ENCODE results near the gene IL18R1. TPM values are rescaled to one million over a fixed set of nuclear protein-coding genes. Genes with fewer than 3 reads are reported as not detected.

The IL18R1 gene
- polyA plus RNA-seq, 2 of the 4 experiments (the other 2 are of a cell fraction): 0.87 to 2.6 TPM

DNA sequence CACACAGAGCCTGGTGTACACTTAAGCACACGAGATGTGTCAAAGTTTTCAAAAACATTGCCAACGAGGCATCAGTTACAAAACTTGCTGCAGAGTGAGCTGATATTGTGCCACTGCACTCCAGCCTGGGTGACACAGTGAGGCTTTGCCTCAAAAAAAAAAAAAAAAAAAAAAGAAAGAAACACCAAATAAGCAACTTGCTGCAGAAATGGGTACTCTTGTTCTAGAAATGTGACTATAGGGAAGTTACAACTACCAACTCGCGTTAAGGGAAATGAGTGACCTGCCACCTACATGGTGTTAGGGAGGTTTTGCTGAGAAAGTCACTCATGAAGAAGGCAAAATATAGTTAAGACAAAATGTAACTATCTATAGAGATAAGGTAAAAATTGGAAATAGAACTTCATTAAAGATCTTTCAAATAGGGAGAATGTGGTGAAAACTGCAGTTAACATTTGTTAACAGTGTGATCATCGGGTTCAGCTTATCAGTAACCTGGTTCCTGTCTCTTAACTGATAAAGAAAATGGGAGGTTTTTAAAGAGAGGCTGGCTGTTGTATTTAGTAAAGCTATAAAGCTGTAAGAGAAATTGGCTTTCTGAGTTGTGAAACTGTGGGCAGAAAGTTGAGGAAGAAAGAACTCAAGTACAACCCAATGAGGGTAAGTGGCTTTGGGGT is 44.5 kb upstream of the IL18R1 start, which contains the start of gene IL1RL1:
Gene IL1RL1, plus strand, starts transcription at position 600 of the 677 bp plus-strand sequence. CDS start 26,702 bp downstream, outside the sequence.
- no peak for ATAC-seq
- no peak for DNase-seq (ENCODE audit: low read depth in 1 of 2, low spot score in 1 of 2)
- Histone ChIP-seq H3K4me1 (no peaks in the 10 kb centered on the region), H3K4me3 (no peak within 1 kb of the TSS), H3K9me3 (no peaks in the 10 kb centered on the region), H3K4me2 (no peak within 1 kb of the TSS), H3K27ac (no peak within 1 kb of the TSS)
- no peak for FAIRE-seq
- ChIA-PET POLR2A (no interaction called here), CTCF (interaction anchor here (1.0 kb wide), 1 partner anchor 45 kb away, joined by 3 read pairs; the partner anchor contains the start of gene IL18R1)
- 48% methylated on average over 5 of the region's 5 CpGs for WGBS (ENCODE audit: missing lambda C conversion rate)
- TF ChIP-seq HDAC2 (IDR thresholded peaks at IDR 0.05): no peak
- TF ChIP-seq PHF8 (IDR thresholded peaks at IDR 0.05; ENCODE audit: borderline replicate concordance, low read depth): no peak

DNA sequence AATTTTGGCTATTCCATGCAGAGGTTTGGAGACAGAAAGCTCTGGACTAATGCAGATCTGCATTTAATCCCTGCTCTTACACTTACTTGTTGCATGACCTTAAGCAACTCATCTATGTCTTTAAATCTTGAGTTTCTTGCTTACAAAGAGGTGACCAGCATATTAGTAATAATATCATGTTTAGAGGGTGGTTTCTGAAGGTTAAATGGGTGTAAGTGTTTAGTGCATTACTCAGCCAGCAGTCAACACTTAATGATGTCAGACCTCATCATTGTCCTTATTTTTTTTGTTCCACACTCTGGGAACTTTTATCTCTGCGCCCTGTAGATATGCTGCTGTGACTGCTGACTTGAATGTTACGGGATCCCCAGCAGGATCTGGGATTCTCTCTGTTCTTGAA is 42.6 kb upstream of the IL18R1 start:
- Histone ChIP-seq H3K4me1 (no peaks in the 10 kb centered on the region), H3K4me2 (no peak overlapping the region), H3K9me3 (no peaks in the 10 kb centered on the region; the same call in 2 of the 3 replicates), H3K27ac (no peak overlapping the region), H3K4me3 (no peak overlapping the region)
- DNase-seq (ENCODE audit: low read depth in 1 of 2, low spot score in 1 of 2) (no peak), FAIRE-seq (no peak), ATAC-seq (no peak)
- TF ChIP-seq HOXA7 (CRISPR knock-in tag; IDR thresholded peaks at IDR 0.05) (no peak), POLR2AphosphoS2 (conservative IDR thresholded peaks at IDR 0.05; ENCODE audit: low read length) (no peak), CEBPB (IDR thresholded peaks at IDR 0.05) (no peak), EHF (CRISPR knock-in tag; IDR thresholded peaks at IDR 0.05) (no peak), MAFK (IDR thresholded peaks at IDR 0.05; ENCODE audit: partially characterized antibody) (no peak), GATA3 (IDR thresholded peaks at IDR 0.05; ENCODE audit: borderline replicate concordance) (no peak), TFCP2L1 (CRISPR knock-in tag; IDR thresholded peaks at IDR 0.05) (no peak), CBX2 (IDR thresholded peaks at IDR 0.05; ENCODE audit: borderline replicate concordance, low read depth) (no peak), ZSCAN20 (CRISPR knock-in tag; IDR thresholded peaks at IDR 0.05) (no peak)
- POLR2A ChIA-PET: no interaction called here
- WGBS (ENCODE audit: missing lambda C conversion rate): 41% methylated on average over 2 of the region's 2 CpGs
- CTCF ChIA-PET: no interaction called here

DNA sequence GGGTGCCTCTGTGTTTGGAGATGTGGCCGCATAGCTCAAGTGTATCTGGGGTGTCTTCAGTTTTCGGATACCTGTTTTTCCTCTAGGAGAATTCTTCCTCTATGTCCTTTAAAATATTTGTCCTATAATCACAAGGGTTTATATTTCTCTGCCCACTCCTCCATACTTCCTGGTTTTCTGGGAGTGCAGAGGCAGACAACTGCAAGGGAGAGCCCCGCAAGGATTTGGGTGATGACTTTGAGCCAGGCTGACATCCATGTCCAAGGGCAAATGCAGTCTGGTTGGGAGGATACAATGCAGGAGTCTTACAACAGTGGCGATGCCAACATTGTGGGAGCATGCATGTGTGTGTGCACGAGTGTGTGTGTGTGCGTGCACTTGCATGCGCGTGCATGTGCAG is 42.1 kb upstream of the IL18R1 start:
- Histone ChIP-seq H3K27ac (no peak overlapping the region), H3K9me3 (no peaks in the 10 kb centered on the region; the same call in 2 of the 3 replicates), H3K4me1 (no peaks in the 10 kb centered on the region), H3K4me2 (no peak overlapping the region), H3K4me3 (no peak overlapping the region)
- ATAC-seq (no peak), FAIRE-seq (no peak), DNase-seq (ENCODE audit: low read depth in 1 of 2, low spot score in 1 of 2) (no peak)
- POLR2A ChIA-PET: no interaction called here
- WGBS (ENCODE audit: missing lambda C conversion rate): 63% methylated on average over 8 of the region's 8 CpGs
- TF ChIP-seq TP53 (CRISPR knock-in tag; IDR thresholded peaks at IDR 0.05) (no peak), EP300 (IDR thresholded peaks at IDR 0.05) (no peak), JUNB (IDR thresholded peaks at IDR 0.05) (no peak), CHD2 (IDR thresholded peaks at IDR 0.05; ENCODE audit: low read length, partially characterized antibody) (no peak), FOSB (CRISPR knock-in tag; IDR thresholded peaks at IDR 0.05) (no peak), CBX2 (IDR thresholded peaks at IDR 0.05; ENCODE audit: borderline replicate concordance, low read depth) (no peak), SMC3 (IDR thresholded peaks at IDR 0.05) (no peak), POLR2AphosphoS2 (conservative IDR thresholded peaks at IDR 0.05; ENCODE audit: low read length) (no peak), NFE2L2 (conservative IDR thresholded peaks at IDR 0.05; ENCODE audit: low read length) (no peak), HOXB13 (CRISPR knock-in tag; IDR thresholded peaks at IDR 0.05; ENCODE audit: low read depth) (no peak), RAD21 (conservative IDR thresholded peaks at IDR 0.05 in 1 of 2, IDR thresholded peaks at IDR 0.05 in 1 of 2) (no peak), HOXB5 (CRISPR knock-in tag; IDR thresholded peaks at IDR 0.05) (no peak), FOXS1 (CRISPR knock-in tag; IDR thresholded peaks at IDR 0.05) (no peak), HEYL (CRISPR knock-in tag; IDR thresholded peaks at IDR 0.05) (no peak), ESRRA (IDR thresholded peaks at IDR 0.05; ENCODE audit: borderline replicate concordance, low read length) (no peak), JUN (IDR thresholded peaks at IDR 0.05) (no peak)
- TF ChIP-seq, protein P1, sequence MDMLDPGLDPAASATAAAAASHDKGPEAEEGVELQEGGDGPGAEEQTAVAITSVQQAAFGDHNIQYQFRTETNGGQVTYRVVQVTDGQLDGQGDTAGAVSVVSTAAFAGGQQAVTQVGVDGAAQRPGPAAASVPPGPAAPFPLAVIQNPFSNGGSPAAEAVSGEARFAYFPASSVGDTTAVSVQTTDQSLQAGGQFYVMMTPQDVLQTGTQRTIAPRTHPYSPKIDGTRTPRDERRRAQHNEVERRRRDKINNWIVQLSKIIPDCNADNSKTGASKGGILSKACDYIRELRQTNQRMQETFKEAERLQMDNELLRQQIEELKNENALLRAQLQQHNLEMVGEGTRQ (IDR thresholded peaks at IDR 0.05): no peak
- TF ChIP-seq, protein P2, sequence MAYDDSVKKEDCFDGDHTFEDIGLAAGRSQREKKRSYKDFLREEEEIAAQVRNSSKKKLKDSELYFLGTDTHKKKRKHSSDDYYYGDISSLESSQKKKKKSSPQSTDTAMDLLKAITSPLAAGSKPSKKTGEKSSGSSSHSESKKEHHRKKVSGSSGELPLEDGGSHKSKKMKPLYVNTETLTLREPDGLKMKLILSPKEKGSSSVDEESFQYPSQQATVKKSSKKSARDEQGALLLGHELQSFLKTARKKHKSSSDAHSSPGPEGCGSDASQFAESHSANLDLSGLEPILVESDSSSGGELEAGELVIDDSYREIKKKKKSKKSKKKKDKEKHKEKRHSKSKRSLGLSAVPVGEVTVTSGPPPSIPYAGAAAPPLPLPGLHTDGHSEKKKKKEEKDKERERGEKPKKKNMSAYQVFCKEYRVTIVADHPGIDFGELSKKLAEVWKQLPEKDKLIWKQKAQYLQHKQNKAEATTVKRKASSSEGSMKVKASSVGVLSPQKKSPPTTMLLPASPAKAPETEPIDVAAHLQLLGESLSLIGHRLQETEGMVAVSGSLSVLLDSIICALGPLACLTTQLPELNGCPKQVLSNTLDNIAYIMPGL (CRISPR knock-in tag; IDR thresholded peaks at IDR 0.05; ENCODE audit: borderline replicate concordance): no peak
- CTCF ChIA-PET: no interaction called here
